Measurements from ENCODE around the gene NPC1.
A peak's percentile ranks its signal among the peaks of the same experiment; 100 is the strongest.
"Not testable (repeated sequence)": the region's sequence is repeated elsewhere in the genome, so short reads cannot be mapped to it uniquely, and the experiment has no call there.

Gene NPC1

DNA sequence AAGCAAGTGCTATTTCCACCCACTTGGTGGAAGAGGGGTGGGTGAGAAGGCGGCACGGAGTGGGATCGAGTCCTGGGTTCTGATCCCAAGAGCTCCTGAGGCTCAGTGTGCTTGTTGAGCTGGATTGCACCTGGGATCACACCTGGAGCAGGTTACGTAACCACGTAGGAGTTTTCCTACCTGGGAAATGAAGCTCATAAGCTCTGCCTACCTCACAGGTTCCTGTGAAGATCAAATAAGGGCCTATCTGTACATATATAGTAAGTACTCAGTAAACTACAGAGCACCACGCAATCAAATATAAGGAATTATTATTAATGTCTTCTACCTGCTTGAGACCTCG, 11.0 kb downstream of the NPC1 start:
- DNase-seq (ENCODE audit: low spot score) = no peak

DNA sequence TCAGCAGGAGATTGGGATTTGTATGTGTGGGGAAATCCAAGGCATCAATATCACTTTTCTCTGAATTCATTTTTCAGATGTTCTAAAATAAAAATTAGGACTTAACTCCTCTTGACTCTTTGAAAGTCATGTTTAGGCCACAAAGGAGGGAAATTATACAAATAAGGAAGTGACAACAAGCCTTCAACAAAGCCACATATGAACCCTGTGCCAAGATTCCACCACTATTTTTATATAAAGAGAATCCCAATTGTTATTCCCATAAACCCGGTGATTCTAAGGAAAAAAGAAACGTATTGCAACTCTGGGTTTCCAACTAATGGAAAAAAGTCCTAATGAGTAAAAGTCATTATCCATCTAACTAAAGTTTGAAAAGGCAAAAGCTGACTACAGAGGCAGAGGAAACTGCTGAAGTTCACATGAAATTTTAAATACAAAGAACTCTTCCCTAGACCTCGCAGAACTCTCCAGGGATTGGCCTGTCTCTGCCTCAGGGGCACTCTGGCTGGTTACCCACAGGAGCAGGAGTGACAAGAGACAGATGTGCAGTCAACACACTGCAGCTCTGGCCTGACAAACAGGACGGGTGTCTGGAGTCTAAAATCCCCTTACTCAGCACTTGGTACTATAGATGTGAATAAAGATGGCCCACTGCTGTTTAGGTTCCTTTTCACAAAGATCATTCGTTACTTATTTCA, 11.5 kb downstream of the NPC1 start:
- DNase-seq (ENCODE audit: low spot score) = no peak

DNA sequence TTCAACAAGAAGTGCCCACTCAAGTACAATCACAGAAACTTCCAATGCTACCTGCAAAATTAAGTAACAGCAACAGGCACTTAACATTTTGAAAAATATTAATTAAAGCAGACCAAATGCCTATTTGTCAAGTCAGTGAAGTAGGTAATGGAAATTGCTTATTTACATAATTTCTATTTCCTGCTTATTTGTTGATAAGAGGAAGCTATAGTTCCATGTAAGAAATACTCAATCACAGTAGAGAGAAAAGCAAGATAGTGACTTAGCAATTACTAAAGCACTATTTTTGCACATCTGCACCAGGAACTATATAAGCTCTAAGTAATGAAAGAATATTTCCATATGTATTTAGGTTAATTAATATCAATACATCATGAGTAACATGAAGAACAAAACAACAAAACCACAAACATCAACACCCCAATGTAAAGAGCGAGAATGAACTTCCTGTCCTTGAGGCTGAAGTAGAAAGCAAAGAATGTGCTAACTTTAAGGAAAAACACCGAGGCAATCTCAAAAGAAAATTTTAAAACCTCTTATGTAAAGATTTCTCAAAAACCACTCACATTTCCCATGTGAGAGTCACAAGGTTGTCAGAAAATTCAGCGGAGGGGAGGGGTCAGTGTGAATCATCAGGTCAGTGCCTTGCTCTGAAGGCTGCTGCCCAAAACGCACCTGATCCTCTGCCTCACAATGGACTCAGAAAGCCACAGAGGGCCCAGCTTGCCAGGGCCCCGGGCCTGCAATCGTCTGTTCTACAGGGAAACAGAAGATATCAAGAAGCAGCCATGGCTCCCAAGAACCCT, 12.5 kb downstream of the NPC1 start:
- peak; percentile 41 for DNase-seq (ENCODE audit: low spot score)

DNA sequence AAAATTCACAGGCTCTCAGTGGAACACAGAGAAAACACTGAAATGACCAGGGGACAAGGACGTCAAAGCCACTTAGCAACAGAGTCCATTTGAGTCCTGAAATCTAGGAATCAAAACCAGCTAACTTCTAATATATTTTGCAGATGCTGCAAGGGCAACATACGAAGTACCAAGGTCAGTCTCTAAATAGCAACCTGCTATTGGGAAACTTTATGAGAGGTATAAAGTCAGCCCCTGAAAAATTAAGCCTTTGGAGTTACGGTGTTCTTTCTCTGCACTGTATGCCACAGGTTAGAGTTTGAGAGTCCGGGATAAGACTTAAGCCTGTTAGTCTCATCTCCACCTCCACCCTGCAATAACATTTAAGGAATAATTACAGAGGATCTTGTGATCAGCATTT, 13.3 kb downstream of the NPC1 start:
- no peak for DNase-seq (ENCODE audit: low spot score)

DNA sequence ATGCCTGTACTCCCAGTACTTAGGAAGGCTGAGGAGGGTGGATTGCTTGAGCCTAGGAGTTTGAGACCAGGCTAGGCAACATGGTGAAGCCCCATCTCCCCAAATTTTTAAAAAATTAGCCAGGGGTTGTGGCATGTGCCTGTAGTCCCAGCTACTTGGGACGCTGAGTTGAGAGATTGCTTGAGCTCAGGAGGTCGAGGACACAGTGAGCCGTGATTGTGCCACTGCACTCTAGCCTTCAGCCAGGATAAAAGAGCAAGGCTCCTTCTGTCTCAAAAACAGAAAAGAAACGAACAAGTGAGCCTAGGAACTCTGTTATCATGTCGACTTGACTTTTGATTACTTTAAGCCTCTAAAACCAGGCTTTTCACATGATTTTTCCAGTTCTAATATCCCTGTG, 13.7 kb downstream of the NPC1 start:
- no peak for DNase-seq (ENCODE audit: low spot score)

DNA sequence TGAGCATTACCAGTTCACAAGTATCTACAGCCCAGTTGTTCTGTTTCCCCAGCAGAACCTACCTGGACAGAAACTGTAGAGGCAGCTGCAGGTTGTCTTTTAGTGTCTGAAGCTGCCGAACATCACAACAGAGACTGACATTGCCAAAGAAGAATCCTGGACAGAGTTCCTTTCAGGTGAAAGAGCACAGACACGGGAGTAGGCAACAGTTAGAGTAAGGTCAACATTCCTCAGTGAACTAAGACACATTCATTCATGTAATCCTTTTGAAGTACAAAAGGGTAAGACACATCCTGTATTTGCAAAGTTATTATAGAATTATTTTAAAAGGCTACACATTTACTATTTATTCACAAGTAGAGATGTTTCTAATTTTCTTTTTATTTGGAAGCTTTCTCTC, 14.3 kb downstream of the NPC1 start:
- DNase-seq (ENCODE audit: low spot score) = no peak

DNA sequence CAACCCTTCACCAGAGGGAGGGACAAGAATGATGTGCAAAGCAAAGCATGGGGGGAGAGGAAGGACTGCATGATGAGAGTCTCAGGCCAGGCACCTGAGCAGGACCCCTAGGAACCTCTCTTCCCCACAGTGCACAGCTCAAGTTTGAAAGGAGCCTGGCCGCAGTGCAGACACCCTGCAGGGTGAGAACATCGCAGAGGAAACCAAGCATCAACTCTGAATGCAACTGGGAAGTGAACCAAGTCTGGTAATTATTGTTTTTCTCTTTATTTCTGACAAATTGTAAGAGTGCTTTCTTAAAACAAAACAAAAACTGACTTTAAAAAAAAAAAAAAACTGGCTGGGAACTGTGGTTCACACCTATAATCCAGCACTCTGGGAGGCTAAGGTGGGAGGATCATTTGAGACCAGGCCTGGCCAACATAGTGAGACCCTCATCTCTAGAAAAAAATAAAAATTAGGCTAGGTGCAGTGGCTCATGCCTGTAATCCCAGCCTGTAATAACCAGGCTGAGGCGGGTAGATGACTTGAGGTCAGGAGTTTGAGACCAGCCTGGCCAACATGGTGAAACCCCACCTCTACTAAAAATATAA, 15.3 kb downstream of the NPC1 start:
- no peak for DNase-seq (ENCODE audit: low spot score)

DNA sequence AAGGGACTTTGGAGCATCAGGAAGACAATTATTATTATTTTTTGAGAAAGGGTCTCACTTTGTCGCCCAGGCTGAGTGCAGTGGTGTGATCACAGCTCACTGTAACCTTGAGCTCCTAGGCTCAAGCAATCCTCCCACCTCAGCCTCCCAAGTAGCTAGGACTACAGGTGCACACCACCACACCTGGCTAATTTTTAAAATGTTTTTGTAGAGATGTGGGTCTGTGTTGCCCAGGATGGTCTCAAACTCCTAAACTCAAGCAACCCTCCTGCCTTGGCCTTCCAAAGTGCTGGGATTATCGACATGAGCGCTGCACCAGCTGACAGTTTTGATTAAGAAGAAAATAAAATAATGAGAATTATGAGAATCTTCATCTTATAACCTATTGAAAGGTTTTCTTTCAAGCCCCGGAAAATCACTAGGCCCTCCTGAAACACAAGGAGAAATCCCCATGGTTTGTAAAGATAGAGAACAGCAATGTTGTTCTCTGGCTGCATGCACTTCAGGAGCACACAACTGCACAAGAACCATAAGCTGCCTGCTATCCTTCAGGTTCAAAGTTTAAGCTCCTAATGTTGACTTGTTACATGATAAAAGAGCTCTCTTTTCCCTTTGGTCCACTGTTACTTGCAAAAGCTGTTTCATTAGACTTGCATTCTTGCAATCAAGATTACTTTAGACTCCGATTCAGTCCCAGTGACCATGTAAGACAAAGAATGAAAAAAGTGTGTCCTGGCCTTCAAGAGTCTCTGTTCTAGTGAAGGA, 16.8 kb downstream of the NPC1 start:
- DNase-seq (ENCODE audit: low spot score) = no peak

DNA sequence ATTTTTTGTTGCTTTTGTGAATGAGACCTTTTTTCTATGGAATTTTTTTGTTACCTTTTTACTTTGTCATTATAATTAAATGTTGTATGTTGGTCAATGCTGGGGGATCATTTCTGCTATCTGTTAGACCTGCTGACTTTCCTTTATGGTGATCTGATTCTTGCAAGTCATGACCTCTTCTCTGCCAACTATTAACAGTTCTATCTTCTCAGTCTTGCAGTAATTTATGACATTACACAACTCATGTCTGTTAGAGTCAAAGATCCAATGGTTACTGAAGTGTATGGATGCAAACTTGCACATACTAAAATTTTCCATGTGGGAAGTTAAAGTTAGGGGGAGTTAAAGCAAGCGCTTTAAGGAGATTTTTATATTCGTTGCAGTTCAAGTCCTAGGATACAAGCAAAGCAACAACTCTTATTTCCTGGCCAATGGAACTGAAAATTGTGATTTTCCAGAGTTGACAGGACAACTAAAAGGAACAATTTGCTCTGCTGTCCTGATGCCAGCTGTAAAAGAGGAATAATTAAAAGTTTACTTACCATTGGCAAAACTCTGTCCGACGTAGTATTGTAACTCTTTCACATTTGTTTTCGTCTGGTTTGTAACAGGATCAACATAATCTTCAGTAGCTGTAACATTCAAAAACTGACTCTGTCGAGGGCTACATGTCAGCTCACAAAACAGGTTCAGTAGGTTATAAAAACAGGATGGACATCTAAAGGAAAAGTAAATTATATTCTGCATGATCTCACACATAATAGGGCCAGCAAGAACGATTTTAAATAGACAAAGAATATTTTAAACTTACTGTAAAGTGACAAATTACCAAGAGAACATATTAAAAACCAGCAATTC, 17.8 kb downstream of the NPC1 start:
- DNase-seq (ENCODE audit: low spot score) = no peak

DNA sequence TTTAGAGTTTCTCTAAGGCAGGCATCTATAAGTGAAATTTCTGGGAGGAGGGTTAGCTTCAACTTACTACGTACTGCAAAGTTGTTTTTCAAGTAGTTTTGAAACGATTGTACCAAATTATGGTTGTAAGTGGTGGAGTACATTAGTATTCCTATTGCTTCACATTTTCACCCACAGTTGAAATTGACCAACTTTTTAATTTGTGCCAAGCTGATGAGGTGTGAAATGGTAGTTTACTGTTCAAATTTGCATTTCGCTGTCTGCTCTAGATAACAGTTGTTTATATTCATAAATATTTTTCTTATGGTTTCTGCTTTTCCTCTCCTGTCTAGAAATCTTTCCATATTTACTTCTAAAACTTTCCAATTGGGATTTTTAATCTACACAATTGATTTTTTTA, 18.6 kb downstream of the NPC1 start:
- no peak for DNase-seq (ENCODE audit: low spot score)

DNA sequence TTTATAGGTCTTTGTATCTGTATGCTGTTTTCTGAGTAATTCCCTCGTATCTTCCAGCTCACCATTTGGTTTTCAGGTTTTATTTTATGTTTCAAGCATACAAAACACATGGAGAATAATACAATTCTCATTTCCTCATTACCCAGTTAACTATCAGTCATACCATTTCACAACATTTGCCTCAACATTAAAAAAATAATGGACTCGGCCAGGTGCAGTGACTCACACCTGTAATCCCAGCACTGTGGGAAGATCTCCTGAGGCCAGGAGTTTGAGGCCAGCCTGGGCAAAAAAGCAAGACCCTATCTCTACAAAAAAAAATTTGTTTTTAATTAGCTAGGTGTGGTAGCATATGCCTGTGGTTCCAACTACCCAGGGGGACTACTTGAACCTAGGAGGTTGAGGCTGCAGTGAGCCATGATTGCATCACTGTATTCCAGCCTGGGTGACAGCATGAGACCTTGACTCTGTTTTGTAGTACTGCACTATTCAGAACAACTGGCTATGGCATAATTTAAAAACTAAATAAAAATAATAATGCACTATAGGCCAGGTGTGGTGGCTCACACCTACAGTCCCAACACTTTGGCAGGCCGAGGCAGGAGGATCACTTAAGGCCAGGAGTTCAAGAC, 20.3 kb downstream of the NPC1 start:
- DNase-seq (ENCODE audit: low spot score) = no peak

DNA sequence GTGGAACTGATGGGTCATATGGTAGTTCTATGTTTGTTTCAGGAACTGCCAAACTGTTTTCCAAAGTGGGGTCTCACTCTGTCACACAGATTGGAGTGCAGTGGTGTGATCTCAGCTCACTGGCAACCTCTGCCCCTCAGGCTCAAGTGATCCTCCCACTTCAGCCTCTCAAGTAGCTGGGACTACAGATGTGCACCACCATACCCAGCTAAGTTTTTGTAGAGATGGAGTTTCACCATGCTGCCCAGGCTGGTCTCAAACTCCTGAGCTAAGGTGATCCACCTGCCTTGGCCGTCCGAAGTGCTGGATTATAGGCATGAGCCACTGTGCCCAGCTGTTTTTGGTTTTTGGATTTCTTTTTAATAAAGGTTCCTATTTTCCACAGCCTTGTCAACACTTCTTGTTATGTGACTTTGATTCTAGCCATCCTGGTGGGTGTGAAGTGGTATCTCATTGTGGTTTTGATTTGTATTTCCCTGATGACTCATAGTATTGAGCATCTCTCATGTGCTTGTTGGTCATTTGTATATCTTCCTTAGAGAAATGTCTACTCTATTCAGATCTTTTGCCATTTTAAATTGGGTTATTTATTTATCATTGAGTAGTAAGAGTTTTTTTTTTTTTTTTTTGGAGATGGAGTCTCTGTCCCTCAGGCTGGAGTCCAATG, 22.8 kb downstream of the NPC1 start:
- DNase-seq (ENCODE audit: low spot score) = peak; percentile 12

DNA sequence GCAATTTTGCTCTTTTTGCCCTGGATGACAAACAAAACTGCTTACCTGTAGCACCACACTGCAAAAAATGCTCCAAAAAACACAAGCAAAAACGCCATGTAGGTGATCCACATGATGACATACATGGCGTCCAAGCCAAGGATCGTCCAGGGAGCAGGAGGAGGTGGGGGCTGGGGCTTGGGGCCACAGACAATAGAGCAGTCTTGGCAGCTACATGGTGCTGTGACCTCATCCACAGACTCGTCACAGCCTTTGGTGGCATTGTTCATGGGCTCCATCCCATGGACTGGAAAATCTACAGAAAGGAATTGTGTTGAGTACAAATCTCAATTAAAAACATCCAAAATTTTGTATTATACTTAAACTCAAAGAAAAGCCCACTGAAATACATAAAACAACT, 26.1 kb downstream of the NPC1 start:
- DNase-seq (ENCODE audit: low spot score) = no peak

DNA sequence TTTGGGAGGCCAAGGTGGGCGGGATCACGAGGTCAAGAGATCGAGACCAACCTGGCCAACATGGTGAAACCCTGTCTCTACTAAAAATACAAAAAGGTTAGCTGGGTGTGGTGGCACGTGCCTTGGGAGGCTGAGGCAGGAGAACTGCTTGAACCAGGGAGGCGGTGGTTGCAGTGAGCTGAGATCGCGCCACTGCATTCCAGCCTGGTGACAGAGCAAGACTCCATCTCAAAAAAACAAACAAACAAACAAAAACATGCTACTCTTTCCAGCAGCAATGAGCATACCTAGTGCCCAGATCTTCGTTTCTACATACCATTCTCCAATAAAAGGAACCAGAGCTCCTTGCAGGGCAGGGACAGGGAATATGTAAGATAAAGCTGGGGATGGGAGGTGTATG, 28.8 kb downstream of the NPC1 start:
- not testable (repeated sequence) for DNase-seq (ENCODE audit: low spot score)

DNA sequence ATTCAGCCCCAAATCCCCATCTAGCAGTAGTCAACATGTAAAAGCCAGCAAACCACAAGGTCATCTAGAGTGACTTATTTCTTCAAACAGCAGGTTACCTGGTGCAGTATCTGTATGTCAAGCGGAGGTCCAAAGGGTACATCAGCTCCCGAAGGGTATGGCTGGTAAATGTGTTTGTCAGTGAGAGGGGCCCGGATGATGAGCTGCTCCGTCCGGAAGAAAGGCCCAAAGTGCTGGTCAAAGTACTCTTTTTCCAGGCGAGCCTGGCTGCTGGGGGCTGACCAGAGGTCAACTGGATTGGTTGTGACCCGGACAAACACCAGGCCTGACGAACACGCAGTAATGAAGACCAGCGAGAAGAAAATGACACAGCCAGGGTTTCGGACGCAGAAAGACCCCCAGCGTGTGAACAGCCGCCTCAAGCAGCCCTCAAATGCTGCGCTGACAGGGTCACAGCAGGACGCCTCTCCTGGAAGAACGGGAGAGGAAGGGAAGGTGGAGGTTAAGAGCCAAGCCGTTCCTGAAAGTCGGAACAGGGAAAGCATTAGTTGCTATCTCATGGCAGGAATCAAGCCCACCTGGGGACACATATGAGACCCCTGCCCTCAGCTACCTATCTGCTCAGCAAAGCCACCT, 30.0 kb downstream of the NPC1 start:
- DNase-seq (ENCODE audit: low spot score) = no peak

DNA sequence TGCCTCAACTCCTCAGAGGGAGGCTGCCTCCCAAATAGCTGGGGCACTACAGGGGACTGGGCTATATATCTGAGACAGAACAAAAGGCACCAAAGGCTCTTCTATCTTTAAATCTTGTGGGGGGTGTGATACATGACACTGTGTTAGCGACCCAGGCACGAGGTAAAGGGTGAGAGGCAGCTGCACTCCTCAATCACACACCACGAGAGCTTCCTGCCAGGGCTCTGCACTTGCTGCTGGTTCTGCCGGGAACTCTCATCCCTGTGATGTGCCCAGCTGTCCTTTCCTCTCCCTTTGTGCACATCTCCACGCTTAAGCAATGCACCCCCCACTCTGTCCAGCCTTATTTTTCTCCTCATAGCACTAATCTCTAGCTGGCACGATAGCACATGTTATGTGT, 32.4 kb downstream of the NPC1 start:
- DNase-seq (ENCODE audit: low spot score) = no peak

DNA sequence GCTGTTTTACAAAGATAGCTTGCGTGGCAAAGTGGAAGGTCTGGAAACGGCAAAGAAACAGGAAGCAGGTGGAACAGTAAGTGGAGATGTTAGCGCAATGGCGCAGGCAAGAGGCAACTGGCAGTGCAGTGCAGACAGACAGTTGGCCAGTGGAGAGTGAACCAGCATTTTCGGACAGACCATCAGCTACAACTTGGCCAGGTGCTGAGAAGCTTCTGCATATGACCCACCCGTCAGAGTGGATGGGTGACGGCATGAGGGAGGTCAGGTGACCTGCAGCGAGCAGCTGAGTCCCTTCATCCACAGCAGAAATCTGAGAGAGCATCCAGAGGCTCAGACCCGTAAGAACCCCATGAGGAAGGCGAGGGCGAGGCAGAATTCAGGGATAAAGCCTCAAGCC, 33.8 kb downstream of the NPC1 start:
- DNase-seq (ENCODE audit: low spot score) = no peak

DNA sequence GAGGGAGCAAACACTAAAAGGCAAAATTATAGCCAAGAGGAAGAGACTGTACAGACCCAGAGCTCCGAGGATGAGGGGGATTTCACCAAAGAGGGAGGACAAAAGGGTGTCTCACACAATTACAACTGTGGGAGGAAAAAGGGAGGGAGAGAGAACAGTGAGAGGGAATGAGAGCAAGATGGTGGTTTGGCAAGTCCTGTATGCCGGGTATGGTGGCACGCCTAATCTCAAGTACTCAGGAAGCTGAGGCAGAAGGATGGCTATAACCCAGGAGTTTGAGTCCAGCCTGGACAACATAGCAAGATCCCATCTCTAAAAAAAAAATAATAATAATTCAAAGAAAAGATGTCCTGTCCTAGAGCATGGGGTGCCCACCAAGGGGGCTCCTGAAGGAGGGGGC, 34.3 kb downstream of the NPC1 start:
- DNase-seq (ENCODE audit: low spot score) = no peak

DNA sequence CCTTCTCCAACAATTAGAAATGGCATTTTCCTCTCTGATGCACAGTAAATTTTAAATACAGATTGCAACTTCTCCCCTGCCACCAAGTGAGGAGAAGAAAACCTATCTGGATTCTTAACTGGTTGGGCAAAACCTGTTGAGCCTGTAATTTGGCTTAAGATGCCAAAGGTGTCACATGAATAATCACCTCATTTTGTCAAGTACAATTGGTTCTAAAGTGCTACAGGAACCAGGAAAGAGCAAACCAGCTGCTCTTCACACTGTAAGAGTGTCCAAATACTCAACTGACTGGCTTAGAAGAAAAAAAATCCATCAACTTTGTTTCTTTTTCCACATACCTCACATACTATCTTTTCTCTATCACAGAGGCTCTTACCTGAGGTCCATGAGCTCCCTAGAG, 35.4 kb downstream of the NPC1 start:
- no peak for DNase-seq (ENCODE audit: low spot score)

DNA sequence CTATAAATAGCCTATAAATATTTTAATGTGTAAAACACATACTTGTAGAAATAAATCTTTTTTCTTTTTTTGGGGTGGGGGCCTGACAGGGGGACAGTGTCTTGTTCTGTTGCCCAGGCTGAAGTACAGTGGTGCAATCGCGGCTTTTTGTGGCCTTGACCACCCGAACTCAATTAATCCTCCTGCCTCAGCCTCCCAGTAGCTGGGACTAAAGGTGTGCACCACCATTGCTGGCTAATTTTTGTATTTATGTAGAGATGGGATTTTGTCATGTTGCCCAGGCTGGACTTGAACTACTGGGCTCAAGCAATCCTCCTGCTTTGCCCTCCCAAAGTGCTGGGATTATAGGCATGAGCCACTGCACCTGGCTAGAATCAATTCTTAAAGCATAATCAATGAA, 37.6 kb downstream of the NPC1 start:
- no peak for DNase-seq (ENCODE audit: low spot score)
